H7 (cell line): Measurements from ENCODE around the gene SLIRP. TPM values are rescaled to one million over a fixed set of nuclear protein-coding genes. Genes with fewer than 3 reads are reported as not detected.
"Not testable (repeated sequence)": the region's sequence is repeated elsewhere in the genome, so short reads cannot be mapped to it uniquely, and the experiment has no call there.

Experiments used
- DNase-seq: peaks from one replicate; pipeline ENCODE4 v3.0.0; 2012
- H3K27me3 ChIP-seq: 2 replicates; pipeline ENCODE4 v1.6.0; 2011; ENCODE audit warnings: mild to moderate bottlenecking, low read length; ENCODE audit not compliant: control insufficient read depth, insufficient read depth
- H3K36me3 ChIP-seq: replicated peaks from 2 replicates; pipeline ENCODE4 v1.5.1; 2011; ENCODE audit warnings: low read length; ENCODE audit not compliant: control insufficient read depth, insufficient read depth
- H3K4me3 ChIP-seq: 2 replicates; pipeline ENCODE4 v1.5.1; 2011; ENCODE audit warnings: low read depth, mild to moderate bottlenecking, control low read depth, low read length, moderate library complexity; ENCODE audit not compliant: insufficient read depth
- total RNA-seq: library from RNA; depleted of rRNA; stranded (reverse); fragments of >200 nt; shearing (Covaris generic); gene quantifications from 2 replicates; pipeline ENCODE4 v1.2.3, GENCODE V29; 2014

Gene SLIRP
- total RNA-seq, 1 experiment from 2014 or later: 463 TPM

GRCh38 chr14:77714926-77715325, 7.0 kb downstream of the SLIRP start:
- Histone ChIP-seq H3K36me3 (peaks cover 40% of the 10 kb centered on the region), H3K4me3 (no peak overlapping the region), H3K27me3 (no peaks in the 10 kb centered on the region)
- no peak for DNase-seq

DNA sequence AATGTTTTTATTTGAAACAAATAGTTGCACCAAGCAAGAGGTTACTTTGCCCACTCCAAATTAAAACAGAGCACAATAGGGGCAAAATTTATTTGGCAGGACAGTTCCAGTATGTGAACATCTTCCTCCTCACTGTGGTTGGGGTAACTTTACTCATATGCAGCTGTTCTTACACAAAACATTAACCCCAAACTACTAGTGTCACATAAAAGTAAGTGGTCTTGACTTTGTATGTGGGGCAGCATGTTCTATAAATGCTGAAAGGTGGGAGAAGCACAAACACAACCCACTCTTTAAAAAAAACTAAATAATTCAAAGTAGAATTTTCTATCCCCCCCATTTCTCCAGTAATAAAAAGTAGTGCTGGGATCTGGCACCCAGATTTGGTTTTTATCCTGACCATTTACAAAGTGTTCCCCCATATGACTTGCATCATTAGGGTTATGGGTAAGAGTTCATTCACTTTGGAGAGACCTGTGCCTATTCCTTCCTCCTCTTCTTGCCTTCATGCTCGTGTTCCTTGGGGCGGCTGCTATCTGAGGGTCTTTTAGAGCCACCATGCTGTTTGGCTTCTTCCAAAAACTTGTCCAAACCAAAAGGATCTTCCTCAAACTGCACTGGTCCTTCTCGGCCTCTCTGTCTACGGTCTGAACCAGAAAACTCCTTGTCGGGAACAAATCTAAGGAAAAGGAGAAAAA, 9.9 kb downstream of the SLIRP start:
- DNase-seq: no peak
- H3K36me3 ChIP-seq: peaks cover 24% of the 10 kb centered on the region
- H3K4me3 ChIP-seq: no peak overlapping the region
- no peaks in the 10 kb centered on the region for H3K27me3 ChIP-seq

GRCh38 chr14:77721437-77721836, 13.5 kb downstream of the SLIRP start:
- Histone ChIP-seq H3K36me3 (peaks cover 16% of the 10 kb centered on the region), H3K27me3 (no peaks in the 10 kb centered on the region), H3K4me3 (no peak overlapping the region)
- DNase-seq: no peak

DNA sequence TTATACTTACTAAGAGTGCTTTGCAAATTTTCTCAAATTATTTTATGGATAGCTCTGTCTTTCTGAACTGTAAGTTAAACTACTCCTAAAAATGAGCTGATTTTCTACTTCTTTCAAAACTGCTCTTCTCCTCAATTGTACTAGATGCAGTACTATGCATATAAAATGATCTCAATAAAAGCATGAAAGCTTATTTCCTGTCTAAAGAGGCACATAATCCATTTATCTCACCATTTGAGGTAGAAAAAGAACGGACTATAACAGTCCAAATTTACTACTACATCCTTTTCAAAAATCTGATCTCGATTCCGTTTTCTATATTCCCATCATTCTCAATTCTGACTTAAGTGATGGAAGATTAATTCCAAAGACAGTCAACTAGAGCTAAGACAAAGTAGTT, 14.4 kb downstream of the SLIRP start:
- Histone ChIP-seq H3K4me3 (no peak overlapping the region), H3K36me3 (peaks cover 11% of the 10 kb centered on the region), H3K27me3 (no peaks in the 10 kb centered on the region)
- DNase-seq: no peak

DNA sequence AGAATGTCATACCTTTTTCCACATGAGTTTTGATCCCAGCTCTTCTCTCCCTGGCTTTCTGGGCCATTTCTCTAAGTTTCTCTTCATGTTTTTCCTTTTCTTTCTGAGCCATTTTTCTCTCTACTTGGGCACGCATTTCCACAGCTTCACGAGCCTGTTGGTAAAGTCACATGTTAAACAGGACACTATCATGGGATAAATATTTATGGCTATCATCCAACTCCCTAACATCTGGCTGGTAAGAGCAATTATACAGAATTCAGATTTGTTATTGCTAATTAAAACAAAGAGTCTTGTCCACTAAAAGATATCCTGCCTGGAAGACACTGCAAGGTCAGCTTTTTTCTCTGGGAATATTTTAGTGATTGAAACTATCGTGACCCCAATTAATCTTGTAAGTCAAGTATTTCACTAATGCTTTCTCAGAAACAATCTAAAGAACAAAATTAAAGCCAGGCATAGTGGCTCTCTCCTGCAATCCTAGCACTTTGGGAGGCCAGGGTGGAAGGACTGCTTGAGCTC, 23.1 kb downstream of the SLIRP start:
- Histone ChIP-seq H3K36me3 (peaks cover 27% of the 10 kb centered on the region), H3K27me3 (no peaks in the 10 kb centered on the region), H3K4me3 (no peak overlapping the region)
- no peak for DNase-seq

- H3K36me3 ChIP-seq: peaks cover 23% of the 10 kb centered on the region
- H3K27me3 ChIP-seq: no peaks in the 10 kb centered on the region
- H3K4me3 ChIP-seq: no peak overlapping the region
- no peak for DNase-seq
These were observed 30.8 kb downstream of the SLIRP start for GRCh38 chr14:77738559-77739250.

DNA sequence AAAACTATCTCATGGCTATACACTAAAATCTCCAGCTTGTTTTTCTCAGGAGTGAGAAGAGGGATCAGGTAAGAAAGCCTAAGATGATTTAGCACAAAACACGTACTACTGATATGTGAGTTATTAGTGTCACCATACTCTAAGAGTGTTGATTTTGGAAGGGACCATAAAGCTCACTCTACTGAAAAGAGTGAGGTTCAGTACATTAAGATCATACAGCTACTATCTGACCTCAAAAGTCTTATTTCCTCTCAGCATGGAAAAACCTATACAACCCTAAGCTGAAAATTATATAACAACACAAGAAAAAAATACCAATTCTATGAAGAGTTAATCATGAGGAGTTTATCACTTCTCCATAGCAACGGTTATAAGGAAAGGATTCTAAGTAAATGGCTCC, 33.5 kb downstream of the SLIRP start:
- Histone ChIP-seq H3K36me3 (peaks cover 16% of the 10 kb centered on the region), H3K27me3 (no peaks in the 10 kb centered on the region), H3K4me3 (no peak overlapping the region)
- no peak for DNase-seq

GRCh38 chr14:77746064-77746702, 38.3 kb downstream of the SLIRP start:
- H3K4me3 ChIP-seq: no peak overlapping the region
- no peak for DNase-seq
- H3K36me3 ChIP-seq: peaks cover 11% of the 10 kb centered on the region
- no peaks in the 10 kb centered on the region for H3K27me3 ChIP-seq

DNA sequence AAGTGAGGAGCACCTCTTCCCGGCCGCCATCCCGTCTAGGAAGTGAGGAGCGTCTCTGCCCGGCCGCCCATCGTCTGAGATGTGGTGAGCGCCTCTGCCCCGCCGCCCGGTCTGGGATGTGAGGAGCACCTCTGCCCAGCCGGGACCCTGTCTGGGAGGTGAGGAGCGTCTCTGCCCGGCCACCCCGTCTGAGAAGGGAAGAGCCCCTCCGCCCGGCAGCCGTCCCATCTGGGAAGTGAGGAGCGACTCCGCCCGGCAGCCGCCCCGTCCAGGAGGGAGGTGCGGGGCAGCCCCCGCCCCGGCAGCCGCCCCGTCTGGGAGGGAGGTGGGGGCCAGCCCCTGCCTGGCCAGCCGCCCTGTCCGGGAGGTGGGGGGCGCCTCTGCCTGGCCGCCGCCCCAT, 39.5 kb downstream of the SLIRP start:
- DNase-seq, H3K27me3 ChIP-seq, H3K4me3 ChIP-seq: not testable (repeated sequence)
- H3K36me3 ChIP-seq: peaks cover 12% of the 10 kb centered on the region

DNA sequence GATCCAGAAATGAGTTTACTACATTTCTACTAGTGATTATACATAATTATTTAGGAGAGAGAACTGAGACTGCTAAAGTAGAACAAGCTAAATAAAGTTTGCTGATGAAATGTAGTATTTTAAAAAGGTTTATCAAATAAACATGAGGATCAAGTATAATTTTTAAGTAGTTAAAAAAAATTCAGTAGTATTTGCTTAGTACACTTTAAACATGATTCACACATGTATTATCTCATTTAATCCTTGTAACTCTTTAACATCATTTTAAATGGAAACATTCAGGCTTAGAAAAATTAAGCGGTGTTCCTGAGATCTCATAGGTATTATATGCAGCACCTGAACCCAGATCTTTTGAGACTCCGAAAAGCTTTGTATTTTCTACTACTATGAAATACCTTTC, 44.4 kb downstream of the SLIRP start:
- no peak for DNase-seq
- no peak overlapping the region for H3K4me3 ChIP-seq
- H3K27me3 ChIP-seq: no peaks in the 10 kb centered on the region
- peaks cover 12% of the 10 kb centered on the region for H3K36me3 ChIP-seq

DNA sequence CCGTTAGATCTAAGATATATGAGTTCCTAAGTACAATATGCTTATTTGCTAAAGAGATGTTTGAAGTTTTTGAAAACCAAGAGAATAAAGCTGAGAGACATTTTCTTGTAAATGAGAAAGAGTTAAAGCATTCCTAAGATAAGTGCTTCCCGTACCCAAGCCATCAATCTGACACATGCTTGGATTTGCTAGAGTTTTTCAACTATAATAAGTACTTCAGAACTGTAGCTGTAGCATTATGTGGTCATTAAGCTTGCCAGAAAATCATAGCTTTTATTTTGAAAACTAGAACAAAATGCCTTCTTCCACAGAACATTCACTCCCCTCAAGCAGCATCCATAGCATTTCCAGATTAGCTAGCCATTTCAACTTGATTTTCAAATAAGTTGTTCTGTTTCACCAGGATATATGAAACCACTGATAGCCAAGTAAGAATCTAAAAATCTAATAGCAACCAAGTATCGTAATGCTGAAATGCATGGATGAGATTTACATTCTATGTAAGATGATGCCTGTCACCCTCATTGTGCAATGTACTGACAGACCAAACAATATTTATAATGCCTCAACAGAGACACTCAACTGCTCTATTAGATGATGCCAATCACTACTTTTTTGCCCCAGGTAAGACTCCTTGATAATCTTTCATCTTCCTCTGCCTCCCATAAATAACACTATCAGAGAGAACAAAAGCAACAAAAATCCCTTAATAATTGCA, 45.1 kb downstream of the SLIRP start:
- no peak for DNase-seq
- no peaks in the 10 kb centered on the region for H3K27me3 ChIP-seq
- H3K36me3 ChIP-seq: peaks cover 14% of the 10 kb centered on the region
- H3K4me3 ChIP-seq: no peak overlapping the region

GRCh38 chr14:77760381-77761204, 52.7 kb downstream of the SLIRP start, which contains the start of gene SNW1:
TSS of gene SNW1 (minus strand) at chr14:77761156. CDS start at chr14:77761127, 29 bp downstream.
- Histone ChIP-seq H3K27me3 (no peaks in the 10 kb centered on the region), H3K36me3 (0 out of 2 replicates have a peak, but pooled peaks cover 1% of the 10 kb centered on the region), H3K4me3 (peak within 1 kb of the TSS; percentile 87)
- peak; percentile 88 for DNase-seq

DNA sequence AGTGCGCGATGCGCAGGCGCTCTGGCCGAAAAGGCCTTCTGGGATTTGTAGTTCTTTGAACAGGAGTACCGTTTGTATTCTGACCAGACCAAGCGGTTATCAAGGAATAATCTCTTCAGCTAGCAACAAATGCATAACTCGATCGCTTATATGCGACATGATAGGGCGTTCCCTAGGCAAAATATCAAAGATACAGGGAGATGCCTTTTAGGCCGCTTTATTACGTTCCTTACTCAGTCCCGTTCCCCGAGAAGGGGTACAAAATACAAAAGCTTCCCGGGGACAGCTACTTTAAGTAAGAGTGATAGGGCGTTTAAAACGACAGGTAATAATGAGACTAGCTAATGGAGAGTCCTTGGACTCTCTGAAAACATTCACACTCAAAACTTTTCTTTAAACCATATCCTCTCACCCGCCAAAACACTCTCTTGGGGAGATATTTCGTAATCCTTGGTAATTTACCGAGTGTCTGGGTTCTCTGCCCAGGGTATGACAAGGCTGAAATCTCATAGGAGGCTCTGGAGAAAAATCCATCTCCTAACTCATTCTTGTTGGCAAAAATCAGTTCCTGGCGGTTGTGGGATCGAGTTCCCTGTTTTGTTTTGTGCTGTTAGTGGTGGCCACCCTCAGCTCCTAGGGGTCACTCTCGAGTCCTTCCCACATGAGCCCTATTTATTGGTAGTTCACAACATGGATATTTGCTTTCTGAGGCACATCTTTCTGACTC, 53.5 kb downstream of the SLIRP start:
- no peaks in the 10 kb centered on the region for H3K27me3 ChIP-seq
- DNase-seq: peak; percentile 55

More for the DNA sequence above, 53.5 kb downstream of the SLIRP start:
- 0 out of 2 replicates have a peak, but pooled peaks cover 1% of the 10 kb centered on the region for H3K36me3 ChIP-seq
- H3K4me3 ChIP-seq: peak overlapping the region; percentile 87
